DND-41 (cell line): ENCODE results near the gene IL21R.

Source experiments
- CTCF ChIP-seq: IDR thresholded peaks from 2 replicates; pipeline ENCODE4 v1.5.1; 2012; ENCODE audit warnings: borderline replicate concordance, low read length, moderate library complexity, mild to moderate bottlenecking; ENCODE audit not compliant: poor library complexity, severe bottlenecking; ENCODE audit errors: extremely low read depth
- EZH2 ChIP-seq: IDR thresholded peaks from 3 replicates; pipeline ENCODE4 v1.6.1; 2012; ENCODE audit warnings: borderline replicate concordance, low read depth, mild to moderate bottlenecking, moderate library complexity, low read length, inconsistent platforms; ENCODE audit not compliant: severe bottlenecking

- TF ChIP-seq CTCF = no peak
- TF ChIP-seq EZH2 = no peak
These were observed 42.5 kb downstream of the IL21R start for GRCh38 chr16:27444470-27444869.
